HG02642 (cell line): ENCODE data around the gene KLHL36.
A peak's percentile ranks its signal among the peaks of the same experiment; 100 is the strongest.

Experiments used
- ATAC-seq: cut with Tn5 transposase; IDR thresholded peaks from one replicate; pipeline ENCODE4 v1.9.1; 2021; ENCODE audit warnings: mild to moderate bottlenecking; ENCODE audit not compliant: unreplicated experiment, poor library complexity

KLHL36 gene

GRCh38 chr16:84647828-84648594, at the start of gene KLHL36:
KLHL36 (plus strand) TSS chr16:84648511; CDS start chr16:84650868, 2,357 bp downstream.
- peak; percentile 90 for ATAC-seq

DNA sequence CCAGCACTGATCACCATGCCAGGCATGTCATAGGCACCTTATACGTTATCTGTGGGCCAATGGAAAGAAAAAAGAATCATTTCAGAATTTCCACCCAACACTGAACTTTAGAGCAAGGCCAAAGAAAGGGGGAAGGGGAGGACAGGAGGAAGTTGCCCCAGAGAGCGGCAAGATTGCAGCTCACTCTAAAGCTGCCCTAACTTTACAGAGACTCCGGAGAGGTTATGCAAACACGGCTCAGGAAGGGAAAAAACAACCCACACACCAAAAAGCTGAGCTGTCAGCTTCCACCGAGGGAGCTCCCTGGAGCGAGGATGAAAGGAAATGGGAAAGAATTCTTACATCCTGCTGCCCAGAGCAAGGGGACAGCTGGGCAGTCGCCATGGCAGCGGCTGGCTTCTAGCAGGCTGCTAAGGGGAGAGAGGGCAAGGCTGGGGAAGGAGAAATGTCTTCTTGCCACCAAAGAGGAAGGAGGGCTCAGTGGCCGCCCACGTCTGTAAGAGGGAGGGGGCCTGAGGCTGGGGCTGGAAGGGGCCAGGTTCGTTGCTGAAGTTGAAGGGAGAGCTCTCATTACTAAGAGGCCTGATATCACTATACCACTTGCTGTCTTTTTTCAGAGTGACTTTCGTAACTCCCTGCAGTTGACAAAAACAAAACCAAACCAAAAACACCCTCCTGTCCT, 48.6 kb upstream of the KLHL36 start:
- ATAC-seq: no peak

DNA sequence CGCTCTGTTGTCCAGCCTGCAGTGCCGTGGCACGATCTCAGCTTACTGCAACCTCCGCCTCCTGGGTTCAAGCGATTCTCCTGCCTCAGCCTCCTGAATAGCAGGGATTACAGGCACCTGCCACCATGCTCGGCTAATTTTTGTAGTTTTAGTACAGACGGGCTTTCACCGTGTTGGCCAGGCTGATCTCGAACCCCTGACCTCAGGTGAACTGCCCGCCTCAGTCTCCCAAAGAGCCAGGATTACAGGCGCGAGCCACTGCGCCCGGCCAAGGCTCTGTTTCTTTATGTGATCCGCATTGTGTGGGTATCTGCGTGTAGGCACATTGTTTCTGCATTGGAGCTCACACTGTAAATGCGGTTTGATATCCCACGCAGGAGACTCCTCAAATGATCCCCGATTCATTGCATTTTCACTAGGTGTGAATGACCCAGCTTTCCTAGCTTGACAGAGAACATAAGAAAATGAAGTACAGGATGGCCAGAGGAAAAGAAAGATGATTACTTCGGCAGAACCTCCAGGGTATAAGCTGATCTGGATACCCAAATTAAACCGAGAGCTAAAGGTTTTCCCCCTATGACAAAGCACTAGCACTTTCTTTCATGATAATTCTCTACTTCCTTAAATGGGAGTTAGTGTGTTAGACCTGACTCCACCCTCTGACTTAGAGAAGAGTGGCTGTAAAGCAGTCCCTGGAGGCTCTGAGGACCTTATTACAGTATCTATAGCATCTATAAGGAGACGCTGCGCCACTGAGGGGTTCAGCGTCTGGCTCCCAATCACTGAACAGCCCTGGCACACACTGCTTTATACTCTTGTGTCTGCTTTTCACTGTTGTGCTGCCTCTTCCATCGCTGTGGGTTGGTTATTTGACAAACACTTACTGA, 47.7 kb upstream of the KLHL36 start:
- ATAC-seq: peak; percentile 56

GRCh38 chr16:84603140-84603816, 45.0 kb upstream of the KLHL36 start:
- ATAC-seq: no peak

DNA sequence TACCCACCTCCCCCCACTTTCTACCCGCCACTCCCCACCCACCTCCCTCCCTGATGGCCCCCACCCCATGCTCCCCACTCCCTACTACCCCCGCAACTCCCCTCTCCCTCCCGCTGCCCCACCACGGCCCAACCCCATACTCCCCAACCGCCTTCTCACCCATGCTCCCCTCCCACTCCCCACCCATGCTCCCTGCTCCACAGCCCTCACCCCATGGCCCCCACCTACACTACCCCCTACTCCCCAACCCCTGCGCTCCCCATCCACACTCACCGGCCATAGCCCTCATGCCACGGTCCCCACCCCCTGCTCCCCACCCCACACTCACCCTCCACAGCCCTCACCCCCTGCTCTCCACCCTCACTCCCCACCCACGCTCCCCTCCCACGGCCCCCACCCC, 44.4 kb upstream of the KLHL36 start:
- ATAC-seq: no peak

- no peak for ATAC-seq
Observed at GRCh38 chr16:84604477-84605013, 43.8 kb upstream of the KLHL36 start.

DNA sequence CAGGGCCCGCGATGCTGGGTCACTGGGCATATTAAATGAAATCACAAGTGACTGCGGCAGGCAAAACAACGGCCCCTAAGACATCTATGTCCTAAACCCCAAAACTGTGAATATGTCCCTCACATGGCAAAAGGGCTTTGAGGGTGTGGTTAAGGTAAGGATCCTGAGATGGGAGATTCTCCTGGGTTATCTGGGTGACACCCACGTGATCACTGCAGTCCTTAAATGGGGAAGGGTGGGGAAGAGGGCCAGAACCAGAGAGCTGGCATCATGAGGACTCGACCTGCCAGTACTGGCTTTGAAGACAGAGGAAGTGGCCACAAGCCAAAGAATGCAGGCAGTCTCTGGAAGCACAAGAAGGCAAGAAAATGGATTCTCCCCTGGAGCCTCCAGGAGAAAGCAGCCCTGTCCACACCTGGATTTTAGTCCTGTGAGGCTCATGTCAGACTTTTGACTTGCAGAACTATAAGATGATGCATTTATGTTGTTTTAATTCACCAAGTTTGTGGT, 42.9 kb upstream of the KLHL36 start:
- ATAC-seq: no peak

- no peak for ATAC-seq
Observed at GRCh38 chr16:84606081-84606875, 42.0 kb upstream of the KLHL36 start.

DNA sequence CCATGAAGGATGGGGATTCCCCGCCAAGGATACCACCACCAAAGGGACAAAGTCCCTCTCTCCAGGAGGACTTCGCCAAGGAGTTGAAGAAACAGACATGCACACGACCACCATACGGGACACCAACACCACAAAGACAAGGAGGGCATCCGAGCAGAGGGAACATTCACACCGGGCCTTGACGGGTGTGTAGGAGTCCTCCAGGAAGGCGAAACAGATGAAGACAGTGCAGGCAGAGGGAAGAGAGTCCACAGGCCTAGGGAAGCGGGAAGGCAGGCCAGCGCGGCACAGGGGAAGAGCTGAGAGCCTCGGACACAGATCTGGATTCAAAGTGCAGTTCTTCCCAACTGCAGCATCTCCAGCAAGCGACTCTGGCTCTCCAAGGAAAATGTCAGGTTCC, 41.2 kb upstream of the KLHL36 start:
- no peak for ATAC-seq

- peak; percentile 55 for ATAC-seq
Observed at GRCh38 chr16:84607694-84608093, 40.6 kb upstream of the KLHL36 start.

- ATAC-seq: no peak
Observed at GRCh38 chr16:84608282-84608681, 40.0 kb upstream of the KLHL36 start.

- no peak for ATAC-seq
Observed at GRCh38 chr16:84609563-84610177, 38.6 kb upstream of the KLHL36 start.

DNA sequence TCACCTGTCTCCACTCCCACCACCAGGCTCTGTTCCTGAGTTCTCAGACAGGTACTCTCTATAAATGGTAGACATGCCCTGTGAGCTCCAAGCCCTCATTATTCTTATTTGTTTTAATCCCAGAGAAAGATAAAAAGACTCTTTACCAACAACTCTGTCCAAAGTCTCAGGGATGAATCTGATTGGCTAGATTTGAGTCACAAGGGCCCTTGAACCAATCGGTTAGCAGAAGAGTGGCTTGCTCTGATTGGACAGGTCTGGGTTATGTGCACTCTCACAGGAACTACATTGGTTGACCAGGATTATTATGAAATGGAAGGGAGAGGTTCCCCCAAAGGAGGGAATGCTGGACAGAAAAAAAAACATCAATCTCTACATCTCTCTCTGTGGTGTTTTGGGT, 37.9 kb upstream of the KLHL36 start:
- no peak for ATAC-seq

DNA sequence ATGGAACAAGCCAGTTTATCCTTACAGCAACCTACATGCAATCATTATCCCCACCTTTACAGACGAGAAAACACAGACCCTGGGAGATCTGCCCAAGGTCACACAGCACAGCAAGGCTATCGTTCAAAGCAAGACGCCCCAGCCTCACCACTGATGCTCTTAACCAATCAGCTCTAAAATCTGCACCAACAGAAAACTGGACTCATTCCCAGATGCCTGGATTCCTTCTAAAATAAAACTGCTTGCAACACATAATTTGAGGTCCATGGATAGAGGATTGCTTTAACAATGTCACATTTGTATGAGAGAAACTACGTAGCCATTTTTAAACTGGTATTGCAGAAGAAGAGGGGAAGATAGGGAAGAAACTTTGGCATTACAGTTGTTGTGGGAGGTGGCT, 37.3 kb upstream of the KLHL36 start:
- no peak for ATAC-seq

DNA sequence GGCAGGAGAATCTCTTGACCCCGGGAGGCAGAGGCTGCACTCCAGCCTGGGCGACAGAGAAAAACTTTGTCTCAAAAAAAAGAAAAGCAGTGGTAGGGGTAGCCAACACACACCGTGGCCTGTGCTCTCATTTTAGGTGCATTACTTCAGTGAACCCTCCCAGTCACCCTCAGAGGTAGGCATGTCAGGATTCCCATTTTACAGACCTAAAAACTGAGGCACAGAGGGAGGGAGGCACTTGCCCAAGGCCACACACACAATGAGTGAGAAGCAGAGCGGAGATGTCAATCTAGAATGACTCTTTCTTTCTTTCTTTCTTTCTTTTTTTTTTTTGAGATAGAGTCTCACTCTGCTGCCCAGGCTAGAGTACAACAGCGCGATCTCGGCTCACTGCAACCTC, 35.6 kb upstream of the KLHL36 start:
- ATAC-seq: no peak

- ATAC-seq: no peak
Observed at GRCh38 chr16:84613408-84614072, 34.8 kb upstream of the KLHL36 start.

DNA sequence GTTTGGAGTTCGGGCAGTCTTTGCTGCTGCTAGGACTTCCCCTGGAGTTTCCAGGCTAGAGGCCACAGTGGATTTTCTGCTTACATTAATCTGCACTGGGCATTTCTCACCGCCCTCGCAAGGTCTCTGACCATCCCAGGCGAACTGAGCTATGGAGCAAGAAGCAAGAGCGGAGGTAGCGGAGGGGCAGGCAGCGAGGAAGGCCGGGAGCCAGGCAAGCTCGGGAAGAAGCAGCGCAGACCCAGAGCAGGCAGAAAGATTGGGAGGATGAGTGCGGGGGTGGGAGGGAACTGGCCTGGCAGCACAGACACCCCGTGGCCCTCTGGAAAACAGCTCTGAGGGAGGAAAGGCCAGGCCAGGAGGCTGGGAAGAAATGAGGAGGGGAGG, 34.2 kb upstream of the KLHL36 start:
- ATAC-seq: no peak

- ATAC-seq: no peak
Observed at GRCh38 chr16:84614623-84614967, 33.7 kb upstream of the KLHL36 start.
